ENCODE measurements around the gene NTHL1.

NTHL1 gene

DNA sequence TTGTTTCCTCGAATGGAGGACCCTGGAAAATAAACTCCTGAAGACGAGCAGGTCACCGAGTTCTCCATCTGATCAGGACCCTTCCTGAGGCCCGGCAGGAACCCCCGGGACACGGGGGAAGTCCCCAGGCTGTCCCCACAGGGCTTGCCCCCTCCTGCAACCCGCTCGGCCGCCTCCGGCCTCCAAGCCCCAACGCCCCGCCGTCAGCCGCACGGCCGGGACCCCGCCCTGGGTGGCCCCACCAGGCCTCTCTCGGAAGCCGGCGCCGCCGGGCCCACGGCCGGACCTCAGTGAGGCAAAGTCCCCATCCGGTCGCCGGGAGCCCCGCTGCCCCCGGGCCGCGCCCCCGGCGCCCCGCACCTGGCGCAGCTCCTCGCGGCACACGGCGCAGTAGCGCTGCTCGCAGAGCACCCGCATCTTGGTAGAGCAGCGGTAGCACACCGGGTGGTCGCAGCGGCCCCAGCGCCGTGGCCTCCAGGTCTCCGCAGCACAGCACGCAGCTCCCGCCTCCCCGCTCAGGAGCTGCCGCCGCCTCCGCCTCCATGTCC, 38.4 kb downstream of the NTHL1 start:
- no peak for DNase-seq (ENCODE audit: low read depth in 2 of 2)

DNA sequence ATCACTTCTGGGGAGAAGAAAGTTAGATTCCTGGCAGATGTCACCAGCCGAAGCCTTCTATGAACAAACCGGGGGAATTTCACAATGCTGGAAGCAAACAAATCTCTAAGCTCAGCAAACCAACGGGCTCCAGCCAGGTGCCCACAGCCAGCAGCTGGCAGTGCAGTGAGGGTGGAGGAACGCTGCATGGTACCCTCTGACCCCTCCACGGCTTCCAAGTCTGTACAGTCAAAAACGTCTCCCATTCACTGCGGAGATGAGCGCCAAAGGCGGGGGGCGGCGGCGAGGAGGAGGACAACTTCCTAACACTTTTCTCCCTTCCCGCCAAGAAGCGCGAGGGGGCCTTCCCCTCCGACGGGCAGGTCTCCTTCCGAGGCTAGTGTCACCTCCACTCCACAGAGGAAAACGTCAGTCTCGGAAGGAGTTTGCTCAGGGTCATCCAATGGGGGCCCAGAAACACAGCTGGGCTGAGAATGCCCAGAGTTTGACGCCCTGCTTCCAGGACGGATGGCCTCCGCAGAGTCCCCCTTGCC, 38.9 kb downstream of the NTHL1 start:
- DNase-seq (ENCODE audit: low read depth in 2 of 2) = peak in 1 of 2 experiments; percentile 41

- no peak for DNase-seq (ENCODE audit: low read depth in 2 of 2)
Measured at GRCh38 chr16:2008009-2008526, 39.6 kb downstream of the NTHL1 start.

DNA sequence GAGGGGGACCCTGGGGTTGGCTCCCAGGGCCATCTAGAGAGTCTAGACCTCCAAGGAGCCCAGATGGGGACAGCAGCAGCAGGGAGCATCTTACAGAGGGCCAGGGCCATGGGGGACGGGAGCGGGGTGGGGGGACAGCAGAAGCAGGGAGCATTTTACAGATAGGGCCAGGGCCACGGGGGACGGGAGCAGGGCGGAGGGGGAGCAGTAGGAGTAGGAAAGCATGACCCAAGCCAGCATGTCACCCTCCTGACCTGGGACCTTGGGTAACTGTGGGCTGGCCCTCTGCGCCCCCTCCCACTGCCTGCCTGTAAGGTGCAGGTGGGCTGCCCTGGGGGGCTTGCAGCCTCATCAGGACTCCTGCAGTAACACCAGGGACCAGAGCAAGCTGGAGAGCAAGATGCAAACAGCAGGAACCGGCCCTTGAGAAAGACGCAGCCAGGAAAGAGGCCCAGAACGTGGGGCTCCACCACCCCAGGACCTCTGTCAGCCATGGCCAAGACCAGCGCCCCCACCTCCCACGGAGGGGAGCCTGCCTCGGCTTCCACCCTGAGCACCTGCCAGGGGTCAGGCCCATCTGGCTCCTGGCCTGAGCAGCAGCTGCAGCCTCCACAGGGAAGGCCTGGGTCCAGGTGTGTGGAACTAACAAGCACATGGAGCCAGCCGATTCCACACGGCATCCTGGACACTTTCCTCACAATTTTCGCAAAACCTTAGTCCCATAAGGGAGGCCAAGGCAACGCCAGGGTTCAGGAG, 40.4 kb downstream of the NTHL1 start:
- DNase-seq (ENCODE audit: low read depth in 2 of 2) = no peak

DNA sequence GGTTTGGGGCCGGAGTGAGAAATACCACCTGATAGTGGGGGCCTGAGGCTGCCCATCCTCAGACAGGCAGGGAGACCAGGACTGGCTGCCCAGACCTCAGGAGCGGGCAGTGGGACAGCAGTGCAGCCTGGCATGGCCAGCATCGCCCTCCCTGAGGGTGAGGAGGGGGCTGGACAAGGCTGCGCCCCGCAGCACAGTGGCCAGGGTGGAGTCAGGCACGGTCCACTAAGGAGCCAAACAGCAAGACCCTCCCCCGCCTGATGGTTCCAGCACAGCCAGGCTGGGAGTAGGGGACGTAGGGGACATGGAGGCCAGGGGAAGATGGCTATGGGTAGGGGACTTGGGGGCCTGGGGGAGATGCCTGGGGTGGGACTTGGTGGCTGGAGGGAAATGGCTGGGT, 41.3 kb downstream of the NTHL1 start:
- no peak for DNase-seq (ENCODE audit: low read depth in 2 of 2)

DNA sequence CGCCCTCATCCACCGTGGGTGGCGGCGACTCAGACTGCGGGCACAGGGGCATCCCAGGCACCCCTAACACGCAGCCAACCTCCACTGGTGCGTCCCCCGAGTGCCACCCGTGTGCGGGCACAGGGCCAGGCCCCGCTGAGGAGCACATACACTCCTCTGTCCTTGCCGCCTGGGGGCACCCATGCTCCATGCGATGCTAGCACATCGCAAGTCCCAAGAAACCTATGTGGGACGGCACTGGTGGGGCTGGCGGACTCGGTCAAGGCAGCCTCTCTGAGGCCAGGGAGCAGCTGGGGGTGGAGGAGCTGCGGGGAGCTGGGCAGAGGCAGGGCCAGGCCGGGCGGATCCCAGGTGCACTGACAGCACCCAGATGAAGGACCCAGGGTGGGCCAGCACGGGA, 42.0 kb downstream of the NTHL1 start:
- no peak for DNase-seq (ENCODE audit: low read depth in 2 of 2)

DNA sequence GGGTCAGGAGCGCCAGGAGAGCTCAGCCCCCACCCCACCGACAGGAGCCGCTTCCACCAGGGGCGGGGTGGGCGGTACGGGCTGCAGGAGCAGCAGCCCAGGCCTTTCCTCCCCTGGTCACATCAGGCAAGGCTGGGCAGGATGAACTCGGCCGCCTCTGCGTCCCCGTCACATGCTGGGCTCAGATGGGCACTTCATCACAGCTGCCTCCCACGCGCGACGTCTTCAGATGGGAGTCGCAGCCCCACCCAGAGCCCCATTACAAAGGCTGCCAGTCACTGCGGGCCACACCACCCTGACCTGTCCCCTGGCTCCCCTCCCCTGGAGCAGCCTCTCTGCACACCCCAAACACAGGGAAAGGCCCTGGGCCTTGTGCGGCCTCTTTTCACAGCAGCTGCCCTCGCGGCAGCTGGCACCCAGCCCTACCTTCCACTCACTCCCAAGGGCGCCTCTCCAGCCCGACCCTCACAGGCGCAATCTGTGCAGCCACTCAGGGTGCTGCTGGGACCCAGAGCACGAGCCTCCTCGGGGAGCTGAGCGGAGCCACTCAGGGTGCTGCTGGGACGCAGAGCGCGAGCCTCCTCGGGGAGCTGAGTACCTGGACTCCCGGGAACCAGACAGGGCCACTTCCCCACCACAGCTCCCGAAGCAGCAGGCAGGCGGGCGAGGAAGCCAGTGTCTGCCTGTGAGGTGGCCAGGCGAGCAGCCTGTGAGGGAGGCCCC, 42.7 kb downstream of the NTHL1 start:
- DNase-seq (ENCODE audit: low read depth in 2 of 2) = no peak

GRCh38 chr16:2003827-2004641, 43.6 kb downstream of the NTHL1 start:
- DNase-seq (ENCODE audit: low read depth in 2 of 2) = peak; percentile 66 to 91

- no peak for DNase-seq (ENCODE audit: low read depth in 2 of 2)
Measured at GRCh38 chr16:2003231-2003826, 44.3 kb downstream of the NTHL1 start.

GRCh38 chr16:2002406-2003230, 45.0 kb downstream of the NTHL1 start:
- no peak for DNase-seq (ENCODE audit: low read depth in 2 of 2)

GRCh38 chr16:2001456-2002355, 45.9 kb downstream of the NTHL1 start:
- no peak for DNase-seq (ENCODE audit: low read depth in 2 of 2)

DNA sequence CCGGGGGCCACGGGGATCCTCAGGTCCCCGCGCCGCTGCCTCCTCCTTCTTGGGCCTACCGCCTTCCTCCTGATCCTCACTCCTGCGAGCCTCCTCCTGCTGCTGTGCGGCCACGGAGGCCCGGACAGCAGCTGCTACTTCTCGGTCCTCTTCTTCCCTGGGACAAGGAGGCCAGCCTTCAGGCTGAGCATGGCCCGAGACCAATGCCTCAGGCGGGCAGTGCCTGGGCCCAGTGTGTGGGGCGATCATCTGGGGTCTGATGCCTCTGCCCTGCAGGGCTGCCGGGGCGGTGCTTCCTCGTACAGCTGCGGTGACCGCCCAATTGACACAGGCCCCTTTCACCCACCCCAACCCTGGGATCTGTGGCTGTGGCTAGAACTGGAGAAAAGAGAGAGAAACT, 46.6 kb downstream of the NTHL1 start:
- DNase-seq (ENCODE audit: low read depth in 2 of 2) = no peak

- DNase-seq (ENCODE audit: low read depth in 2 of 2) = no peak
Measured at GRCh38 chr16:1999866-2000514, 47.6 kb downstream of the NTHL1 start.

DNA sequence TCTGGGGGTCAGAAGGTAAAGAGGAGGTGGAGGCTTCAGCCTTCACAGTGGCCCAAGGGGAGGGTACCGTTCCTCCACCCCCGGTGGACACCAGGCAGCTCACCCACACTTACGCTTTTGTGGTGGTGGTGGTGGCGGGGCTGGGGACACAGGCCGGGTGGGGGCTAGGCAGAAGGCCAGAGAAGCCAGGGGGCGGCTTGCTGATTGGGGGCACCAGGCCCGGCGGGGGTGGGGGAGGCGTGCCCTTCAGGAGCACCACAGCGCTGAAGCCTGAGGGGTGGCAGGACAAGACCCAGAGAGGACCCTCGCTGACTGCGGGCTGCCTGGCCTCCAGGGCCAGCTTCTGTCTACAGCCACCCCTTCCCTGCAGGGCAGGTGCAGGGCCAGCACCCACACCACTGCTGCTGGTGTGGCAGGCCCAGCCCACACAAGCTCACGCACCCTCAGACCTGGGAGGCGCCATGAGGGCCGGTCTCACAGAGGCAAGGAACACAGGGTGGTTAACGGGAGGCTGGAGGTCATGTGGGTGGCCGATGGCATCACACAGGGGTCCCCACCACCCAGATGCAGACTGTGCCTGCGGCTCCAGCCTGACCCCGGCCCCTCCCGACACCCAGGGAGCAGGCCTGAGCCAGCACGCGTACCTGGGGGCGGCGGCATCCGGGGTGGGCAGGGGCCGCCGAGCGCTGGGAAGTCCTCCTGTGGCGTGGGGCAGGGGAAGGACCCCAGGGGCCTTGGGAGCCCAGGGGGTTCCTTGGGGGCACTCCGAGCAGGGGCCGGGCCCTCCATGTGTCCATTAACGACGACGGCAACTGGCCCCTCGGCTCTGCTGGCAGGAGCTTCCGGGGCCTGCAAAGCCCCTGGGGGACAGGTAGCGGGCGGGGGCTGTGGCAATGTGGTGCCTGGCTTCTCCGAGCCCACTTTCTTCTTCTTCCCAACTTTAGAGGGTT, 48.5 kb downstream of the NTHL1 start:
- DNase-seq (ENCODE audit: low read depth in 2 of 2) = no peak

GRCh38 chr16:1998360-1998835, 49.2 kb downstream of the NTHL1 start:
- DNase-seq (ENCODE audit: low read depth in 2 of 2) = no peak

DNA sequence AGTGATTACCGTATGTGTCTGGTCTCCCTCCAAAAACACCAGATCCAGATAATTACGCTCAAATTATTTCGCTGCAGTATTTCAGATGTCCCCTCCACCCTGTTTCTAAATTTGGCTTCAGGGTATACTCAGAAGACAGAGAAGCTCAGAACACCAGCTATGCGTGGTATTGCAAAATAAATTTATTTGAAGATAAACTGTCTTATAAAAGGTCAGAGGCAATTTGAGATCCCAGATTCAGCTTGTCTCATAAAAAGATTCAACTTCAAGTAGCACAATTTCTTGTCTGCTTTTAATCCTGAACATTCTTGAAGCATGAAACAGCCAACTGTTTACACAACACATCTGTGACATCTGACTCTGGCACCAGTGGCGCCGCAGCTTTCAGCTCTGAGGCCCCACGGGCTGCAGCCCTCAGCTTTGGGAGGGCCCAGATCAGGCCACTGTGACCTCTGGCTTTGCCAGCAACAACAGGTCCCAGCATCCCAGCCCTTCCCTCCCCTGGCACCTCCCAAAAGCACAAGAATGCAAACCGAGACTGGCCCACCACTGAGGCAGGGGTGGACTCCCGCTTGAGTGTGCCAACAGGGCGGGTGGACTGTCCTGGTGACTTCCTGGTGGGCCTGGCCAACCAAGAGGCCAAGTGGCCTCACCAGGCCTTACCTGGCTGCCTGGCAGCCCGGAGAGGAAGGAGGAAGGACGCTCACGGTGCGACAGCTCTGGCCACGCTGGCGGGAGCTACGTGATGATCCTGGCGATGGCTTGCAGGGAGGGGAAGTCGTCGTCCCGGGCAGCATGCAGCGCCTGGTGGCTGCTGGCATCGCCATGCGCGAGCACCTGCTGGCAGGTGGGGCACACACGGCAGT, 49.9 kb downstream of the NTHL1 start:
- no peak for DNase-seq (ENCODE audit: low read depth in 2 of 2)

DNA sequence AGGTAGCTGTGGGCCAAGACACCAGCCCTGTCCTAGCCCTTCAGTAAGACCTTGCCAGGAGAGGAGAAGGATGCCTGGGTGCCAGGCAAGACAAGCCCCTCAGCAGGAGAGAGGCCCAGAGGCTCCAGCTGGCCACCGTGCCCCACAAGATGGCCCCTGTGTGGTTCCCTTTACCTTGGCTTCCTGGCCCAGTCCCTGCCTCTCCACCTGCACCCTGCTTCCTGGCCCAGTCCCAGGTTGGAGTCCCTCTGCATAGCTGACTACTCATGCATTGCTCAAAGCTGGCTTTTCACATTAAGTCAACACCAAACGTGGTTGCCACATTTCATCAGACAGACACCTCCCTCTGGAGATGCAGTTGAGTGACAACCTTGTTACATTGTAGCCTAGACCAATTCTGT, 53.9 kb downstream of the NTHL1 start:
- DNase-seq (ENCODE audit: low read depth in 2 of 2) = no peak

All from stimulated activated CD4-positive, alpha-beta T cell treated with anti-CD3 and anti-CD28 coated beads, Interleukin-12 subunit alpha, Interleukin-12 subunit beta, amount 100 ng/mL, for 24 hours (primary cell).